ENCODE data around the gene ADIPOR2.

- TF ChIP-seq POLR2AphosphoS5 (IDR thresholded peaks at IDR 0.05) (no peak), POLR2A (IDR thresholded peaks at IDR 0.05; ENCODE audit: low read depth) (no peak)
- TF ChIP-seq, protein P1, sequence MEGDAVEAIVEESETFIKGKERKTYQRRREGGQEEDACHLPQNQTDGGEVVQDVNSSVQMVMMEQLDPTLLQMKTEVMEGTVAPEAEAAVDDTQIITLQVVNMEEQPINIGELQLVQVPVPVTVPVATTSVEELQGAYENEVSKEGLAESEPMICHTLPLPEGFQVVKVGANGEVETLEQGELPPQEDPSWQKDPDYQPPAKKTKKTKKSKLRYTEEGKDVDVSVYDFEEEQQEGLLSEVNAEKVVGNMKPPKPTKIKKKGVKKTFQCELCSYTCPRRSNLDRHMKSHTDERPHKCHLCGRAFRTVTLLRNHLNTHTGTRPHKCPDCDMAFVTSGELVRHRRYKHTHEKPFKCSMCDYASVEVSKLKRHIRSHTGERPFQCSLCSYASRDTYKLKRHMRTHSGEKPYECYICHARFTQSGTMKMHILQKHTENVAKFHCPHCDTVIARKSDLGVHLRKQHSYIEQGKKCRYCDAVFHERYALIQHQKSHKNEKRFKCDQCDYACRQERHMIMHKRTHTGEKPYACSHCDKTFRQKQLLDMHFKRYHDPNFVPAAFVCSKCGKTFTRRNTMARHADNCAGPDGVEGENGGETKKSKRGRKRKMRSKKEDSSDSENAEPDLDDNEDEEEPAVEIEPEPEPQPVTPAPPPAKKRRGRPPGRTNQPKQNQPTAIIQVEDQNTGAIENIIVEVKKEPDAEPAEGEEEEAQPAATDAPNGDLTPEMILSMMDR (IDR thresholded peaks at IDR 0.05) = no peak
Observed at GRCh38 chr12:1810931-1811280, 120.0 kb downstream of the ADIPOR2 start.

Data from esophagus muscularis mucosa (tissue), 3 donors.